Muscle layer of colon (tissue), 2 donors: ENCODE results near the gene ACTR3C.
"Not testable (repeated sequence)": the region's sequence is repeated elsewhere in the genome, so short reads cannot be mapped to it uniquely, and the experiment has no call there.

Experiments
- H3K27ac ChIP-seq: one replicate; pipeline ENCODE4 v1.7.0; 2013; ENCODE audit warnings: low read depth, mild to moderate bottlenecking, low read length, moderate library complexity
- H3K27me3 ChIP-seq, 2 donors: one replicate each; pipeline ENCODE4 v1.7.0; 2013; ENCODE audit warnings: low read length in 2 of 2, mild to moderate bottlenecking in 2 of 2; ENCODE audit not compliant: insufficient read depth in 2 of 2, control insufficient read depth in 1 of 2
- H3K36me3 ChIP-seq: one replicate; pipeline ENCODE4 v1.7.0; 2013; ENCODE audit warnings: mild to moderate bottlenecking, low read length; ENCODE audit not compliant: insufficient read depth
- H3K4me1 ChIP-seq: one replicate; pipeline ENCODE4 v1.7.0; 2013; ENCODE audit warnings: mild to moderate bottlenecking, low read length; ENCODE audit not compliant: insufficient read depth
- H3K4me3 ChIP-seq, 2 donors: one replicate each; pipeline ENCODE4 v1.7.0; 2013; ENCODE audit warnings: low read length in 2 of 2, low read depth in 1 of 2, mild to moderate bottlenecking in 1 of 2, moderate library complexity in 1 of 2
- H3K9ac ChIP-seq: one replicate; pipeline ENCODE4 v1.7.0; 2013; ENCODE audit warnings: low read length
- H3K9me3 ChIP-seq: one replicate; pipeline ENCODE4 v1.7.0; 2013; ENCODE audit warnings: mild to moderate bottlenecking, low read length
- donor health status: abdominal sarcoma.
- donor health status: Adenocarcinoma of cecum.

The ACTR3C gene

GRCh38 chr7:150204577-150204976, 118.8 kb downstream of the ACTR3C start:
- H3K36me3 ChIP-seq, H3K27me3 ChIP-seq, H3K9ac ChIP-seq, H3K4me1 ChIP-seq, H3K4me3 ChIP-seq, H3K27ac ChIP-seq, H3K9me3 ChIP-seq: not testable (repeated sequence)

- not testable (repeated sequence) for H3K4me3 ChIP-seq, H3K9ac ChIP-seq, H3K27ac ChIP-seq, H3K27me3 ChIP-seq, H3K36me3 ChIP-seq, H3K4me1 ChIP-seq, H3K9me3 ChIP-seq
These were observed 120.5 kb downstream of the ACTR3C start for GRCh38 chr7:150202894-150203293.
